Measurements from ENCODE around the gene PER2.

DNA sequence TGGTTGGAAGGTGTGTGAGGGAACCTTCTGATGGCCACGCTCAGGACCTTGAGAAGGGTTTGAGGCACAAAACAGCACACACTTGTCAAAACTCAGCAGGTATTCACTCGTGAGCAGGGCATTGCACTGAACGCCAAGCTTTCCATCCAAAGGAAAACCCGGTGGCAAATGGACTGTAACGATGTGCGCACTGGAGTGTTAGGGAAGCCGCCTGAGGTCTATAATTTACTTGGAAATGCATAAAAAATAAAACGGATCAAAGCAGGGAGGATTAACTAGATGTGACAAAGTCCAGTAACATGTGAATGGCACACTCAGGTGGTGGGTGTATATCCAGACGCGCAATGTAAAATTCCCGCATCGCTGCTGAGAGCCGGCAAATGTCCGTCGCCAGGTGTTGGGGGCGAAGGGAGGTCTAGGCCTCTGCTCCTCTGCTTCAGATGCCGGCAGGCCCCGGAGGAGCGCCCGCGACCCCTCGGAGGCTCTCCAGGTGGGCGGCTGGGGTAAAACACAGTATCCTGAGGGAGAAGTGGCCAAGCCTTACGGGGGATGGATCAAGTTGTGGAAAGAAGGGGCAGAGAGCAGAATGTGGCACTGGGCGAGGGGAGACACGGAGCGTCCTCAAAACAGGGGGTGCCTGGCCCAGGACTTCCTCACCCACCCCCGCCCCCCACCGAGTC is 63.9 kb downstream of the PER2 start:
- TF ChIP-seq, protein P1, sequence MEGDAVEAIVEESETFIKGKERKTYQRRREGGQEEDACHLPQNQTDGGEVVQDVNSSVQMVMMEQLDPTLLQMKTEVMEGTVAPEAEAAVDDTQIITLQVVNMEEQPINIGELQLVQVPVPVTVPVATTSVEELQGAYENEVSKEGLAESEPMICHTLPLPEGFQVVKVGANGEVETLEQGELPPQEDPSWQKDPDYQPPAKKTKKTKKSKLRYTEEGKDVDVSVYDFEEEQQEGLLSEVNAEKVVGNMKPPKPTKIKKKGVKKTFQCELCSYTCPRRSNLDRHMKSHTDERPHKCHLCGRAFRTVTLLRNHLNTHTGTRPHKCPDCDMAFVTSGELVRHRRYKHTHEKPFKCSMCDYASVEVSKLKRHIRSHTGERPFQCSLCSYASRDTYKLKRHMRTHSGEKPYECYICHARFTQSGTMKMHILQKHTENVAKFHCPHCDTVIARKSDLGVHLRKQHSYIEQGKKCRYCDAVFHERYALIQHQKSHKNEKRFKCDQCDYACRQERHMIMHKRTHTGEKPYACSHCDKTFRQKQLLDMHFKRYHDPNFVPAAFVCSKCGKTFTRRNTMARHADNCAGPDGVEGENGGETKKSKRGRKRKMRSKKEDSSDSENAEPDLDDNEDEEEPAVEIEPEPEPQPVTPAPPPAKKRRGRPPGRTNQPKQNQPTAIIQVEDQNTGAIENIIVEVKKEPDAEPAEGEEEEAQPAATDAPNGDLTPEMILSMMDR (IDR thresholded peaks at IDR 0.05; ENCODE audit: insufficient read depth, low read length), result no peak
- TF ChIP-seq POLR2AphosphoS5 (IDR thresholded peaks at IDR 0.05; ENCODE audit: low read depth) (no peak), REST (IDR thresholded peaks at IDR 0.05; ENCODE audit: insufficient replicate concordance, low read depth) (no peak)

All from HL-60 (cell line).